Endodermal cell (in vitro differentiated cells): ENCODE data around the gene FXR2. TPM values are rescaled to one million over a fixed set of nuclear protein-coding genes. Genes with fewer than 3 reads are reported as not detected.

Experiments
- DNase-seq: peaks from one replicate; pipeline ENCODE4 v3.0.0-alpha.2; 2017
- H3K27ac ChIP-seq: 2 replicates; pipeline ENCODE4 v1.5.1; 2013; ENCODE audit warnings: mild to moderate bottlenecking, low read depth, low read length, moderate library complexity
- H3K27me3 ChIP-seq: 2 replicates; pipeline ENCODE4 v1.6.1; 2013; ENCODE audit warnings: mild to moderate bottlenecking, low read length, moderate library complexity; ENCODE audit not compliant: insufficient read depth, control insufficient read depth, poor library complexity, severe bottlenecking
- H3K36me3 ChIP-seq: 2 replicates; pipeline ENCODE4 v1.7.0; 2013; ENCODE audit warnings: mild to moderate bottlenecking, low read length, moderate library complexity; ENCODE audit not compliant: control insufficient read depth, insufficient read depth
- H3K4me1 ChIP-seq: one replicate; pipeline ENCODE4 v1.7.0; 2013; ENCODE audit warnings: low read length; ENCODE audit not compliant: control insufficient read depth, insufficient read depth
- H3K4me3 ChIP-seq: 2 replicates; pipeline ENCODE4 v1.5.1; 2013; ENCODE audit warnings: mild to moderate bottlenecking, low read length, moderate library complexity
- H3K9ac ChIP-seq: 2 replicates; pipeline ENCODE4 v1.6.1; 2013; ENCODE audit warnings: mild to moderate bottlenecking, low read length, moderate library complexity; ENCODE audit not compliant: poor library complexity, severe bottlenecking; ENCODE audit errors: extremely low read depth
- H3K9me3 ChIP-seq: 2 replicates; pipeline ENCODE4 v1.6.1; 2013; ENCODE audit warnings: mild to moderate bottlenecking, low read length, moderate library complexity; ENCODE audit not compliant: control insufficient read depth
- H3K27ac Mint-ChIP-seq: 2 replicates; pipeline ENCODE4 v1.8.0; 2020; ENCODE audit warnings: mixed read lengths
- H3K27me3 Mint-ChIP-seq: 2 replicates; pipeline ENCODE4 v1.8.0; 2021; ENCODE audit warnings: mild to moderate bottlenecking, mixed read lengths; ENCODE audit not compliant: insufficient read depth
- H3K36me3 Mint-ChIP-seq: 2 replicates; pipeline ENCODE4 v1.8.0; 2020; ENCODE audit warnings: low read depth, mixed read lengths
- H3K4me1 Mint-ChIP-seq: 2 replicates; pipeline ENCODE4 v1.8.0; 2020; ENCODE audit warnings: mixed read lengths
- H3K4me3 Mint-ChIP-seq: 2 replicates; pipeline ENCODE4 v1.8.0; 2020; ENCODE audit warnings: mild to moderate bottlenecking, moderate library complexity, mixed read lengths
- H3K9me3 Mint-ChIP-seq: 2 replicates; pipeline ENCODE4 v1.8.0; 2020; ENCODE audit warnings: mild to moderate bottlenecking, mixed read lengths
- CTCF ChIP-seq: fragments of 200-600 bp; sonication (generic); conservative IDR thresholded peaks from 2 replicates; pipeline ENCODE4 v1.5.0; 2021; ENCODE audit warnings: antibody characterized with exemption, mild to moderate bottlenecking
- WGBS, 2 experiments: methylation state at CpG; one replicate each; pipeline versions ENCODE4 v1.1.5 to v1.1.7; 2013; ENCODE audit warnings: missing lambda C conversion rate in 2 of 2, mixed read lengths in 1 of 2; ENCODE audit not compliant: insufficient coverage in 1 of 2, insufficient read length in 1 of 2; 5-methylcytosine and 5-hydroxymethylcytosine counted together
- long read RNA-seq, 4 experiments: library from polyadenylated mRNA in 2 of 4; library from RNA in 1 of 4; library from capped mRNA in 1 of 4; stranded (forward) in 3 of 4; unstranded in 1 of 4; transcript quantifications; one replicate each; pipeline ENCODE4 v2.0.0, GENCODE V29; 2020 to 2021; ENCODE audit warnings: inconsistent platforms in 1 of 4
- polyA plus RNA-seq, 2 experiments: library from polyadenylated mRNA; stranded (reverse); fragments of 50-300 nt; gene quantifications; one replicate each; pipeline ENCODE4 v1.2.3, GENCODE V29; 2013
- total RNA-seq, 2 donors: library from RNA; stranded (reverse); fragmentation: NEBNext Ultra II Directional in 1 of 2; extraction: Animal tissue kit (Norgen Biotek cat#: 25700) in 1 of 2; gene quantifications; 2 replicates in 1 of 2; 3 replicates in 1 of 2; pipeline ENCODE4 v1.2.1, GENCODE V29; 2021

Gene FXR2
- 10 to 100 TPM; 52.1 to 53.9 TPM for total RNA-seq
- polyA plus RNA-seq (2013, experiment 1 of 2) = 43.0 TPM
- 41.9 TPM for polyA plus RNA-seq (2013, experiment 2 of 2)
- long read RNA-seq, experiment 1, partial matches to known transcripts = 14 of 22 reads
- long read RNA-seq, experiment 1, other reads (novel, unspliced or antisense) = 6 of 22 reads
- long read RNA-seq, experiment 2, transcript FXR2-201 (17 exons, 2,957 nt) = major isoform, 117 of 150 reads
- long read RNA-seq, experiment 2, partial matches to known transcripts = 10 of 150 reads
- long read RNA-seq, experiment 2, other reads (novel, unspliced or antisense) = 23 of 150 reads
- long read RNA-seq, experiment 3, partial matches to known transcripts = 2 of 8 reads
- long read RNA-seq, experiment 3, other reads (novel, unspliced or antisense) = 2 of 8 reads
- long read RNA-seq, experiment 4, partial matches to known transcripts = 1 of 2 reads
- long read RNA-seq, experiment 4, other reads (novel, unspliced or antisense) = 1 of 2 reads

GRCh38 chr17:7614425-7615264 is at the start of gene FXR2:
Gene FXR2, minus strand, starts transcription at chr17:7614897. Its CDS starts 365 bp downstream, at chr17:7614532.
- 0% methylated on average over 1 to 93 of the region's 93 CpGs for WGBS, 2 experiments
- H3K27me3 Mint-ChIP-seq = no peaks in the 10 kb centered on the region

DNA sequence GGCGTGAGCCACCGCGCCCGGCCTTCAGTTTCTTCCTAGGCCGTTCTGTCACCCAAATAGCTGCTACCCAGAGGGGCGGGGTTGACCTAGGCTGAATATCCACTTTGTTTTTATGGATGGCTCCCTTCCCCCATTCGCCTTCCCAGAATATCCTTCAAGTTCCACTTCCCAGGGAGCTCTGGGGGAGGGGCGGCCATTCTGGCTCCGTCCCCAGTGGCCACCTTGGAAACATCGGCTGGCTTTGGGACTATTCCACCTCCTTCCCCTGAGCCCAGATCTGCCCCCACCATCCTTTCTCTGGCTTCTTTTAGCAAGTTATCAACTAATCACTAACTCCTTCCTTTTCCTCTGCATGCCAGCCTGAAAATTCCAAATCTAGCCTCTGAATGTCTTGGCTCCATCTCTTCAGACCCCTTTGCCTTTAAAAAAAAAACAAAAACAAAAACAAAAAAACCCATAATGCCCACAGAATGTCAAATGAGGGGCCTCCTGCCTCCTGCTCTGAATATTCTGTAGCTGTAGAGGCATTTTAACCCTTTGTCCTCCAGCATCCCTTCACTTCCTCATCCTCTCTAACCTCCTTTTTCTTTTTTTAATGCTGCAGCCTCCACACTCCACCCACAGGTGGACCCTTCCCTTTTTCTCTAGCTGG is 42.4 kb upstream of the FXR2 start:
- H3K4me1 Mint-ChIP-seq = peaks cover 15% of the 10 kb centered on the region
- Histone ChIP-seq H3K4me3 (no peak overlapping the region), H3K27me3 (peaks cover 14% of the 10 kb centered on the region), H3K9ac (no peak overlapping the region), H3K9me3 (no peaks in the 10 kb centered on the region), H3K36me3 (no peaks in the 10 kb centered on the region), H3K4me1 (no peaks in the 10 kb centered on the region), H3K27ac (peak overlapping the region; percentile 77)
- H3K36me3 Mint-ChIP-seq = no peaks in the 10 kb centered on the region
- no peaks in the 10 kb centered on the region for H3K9me3 Mint-ChIP-seq
- peak; percentile 98 for DNase-seq
- 28 to 32% methylated on average over 7 to 10 of the region's 10 CpGs for WGBS, 2 experiments
- TF ChIP-seq CTCF = peak; percentile 51
- peak overlapping the region; percentile 35 for H3K4me3 Mint-ChIP-seq
- H3K27me3 Mint-ChIP-seq = peaks cover 27% of the 10 kb centered on the region
- H3K27ac Mint-ChIP-seq = peak overlapping the region; percentile 85

More at GRCh38 chr17:7614425-7615264, at the start of gene FXR2:
- H3K36me3 ChIP-seq = peaks cover 14% of the 10 kb centered on the region
- H3K9ac ChIP-seq = peak within 1 kb of the TSS; percentile 74
- TF ChIP-seq CTCF = peak; percentile 64
- H3K27ac ChIP-seq = peak within 1 kb of the TSS; percentile 80
- Mint-ChIP-seq H3K27ac (peak within 1 kb of the TSS; percentile 89), H3K4me3 (peak within 1 kb of the TSS; percentile 80), H3K36me3 (peaks cover 19% of the 10 kb centered on the region), H3K9me3 (no peaks in the 10 kb centered on the region), H3K4me1 (peaks cover 22% of the 10 kb centered on the region)
- DNase-seq = peak; percentile 100
- H3K27me3 ChIP-seq = no peaks in the 10 kb centered on the region
- no peaks in the 10 kb centered on the region for H3K9me3 ChIP-seq
- H3K4me1 ChIP-seq = no peaks in the 10 kb centered on the region
- H3K4me3 ChIP-seq = peak within 1 kb of the TSS; percentile 100

DNA sequence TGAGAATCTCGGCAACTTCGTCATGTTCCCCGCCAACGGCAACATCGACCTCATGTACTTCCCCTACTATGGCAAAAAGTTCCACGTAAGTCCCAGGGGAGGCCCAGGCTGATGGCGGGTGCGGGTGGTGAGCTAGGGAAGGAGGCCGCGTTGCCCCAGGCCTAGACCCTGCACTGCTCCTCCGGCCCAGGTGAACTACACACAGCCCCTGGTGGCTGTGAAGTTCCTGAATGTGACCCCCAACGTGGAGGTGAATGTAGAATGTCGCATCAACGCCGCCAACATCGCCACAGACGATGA is 40.8 kb upstream of the FXR2 start:
- Histone ChIP-seq H3K27me3 (peaks cover 26% of the 10 kb centered on the region), H3K4me3 (no peak overlapping the region), H3K4me1 (no peaks in the 10 kb centered on the region), H3K9ac (no peak overlapping the region), H3K9me3 (no peaks in the 10 kb centered on the region), H3K36me3 (no peaks in the 10 kb centered on the region), H3K27ac (no peak overlapping the region)
- DNase-seq = no peak
- H3K27ac Mint-ChIP-seq = no peak overlapping the region
- no peaks in the 10 kb centered on the region for H3K36me3 Mint-ChIP-seq
- WGBS, 2 experiments = 93 to 96% methylated on average over 14 to 17 of the region's 17 CpGs
- H3K4me3 Mint-ChIP-seq = no peak overlapping the region
- no peaks in the 10 kb centered on the region for H3K9me3 Mint-ChIP-seq
- peaks cover 17% of the 10 kb centered on the region for H3K4me1 Mint-ChIP-seq
- peaks cover 38% of the 10 kb centered on the region for H3K27me3 Mint-ChIP-seq
- TF ChIP-seq CTCF = no peak
